LNCAP (cell line): Measurements from ENCODE around the gene BLNK.

ENCODE experiments used
- CTCF ChIP-seq: fragments of 450-650 bp; IDR thresholded peaks from 2 replicates; pipeline ENCODE4 v1.5.1; 2017; ENCODE audit warnings: mild to moderate bottlenecking

The BLNK gene

DNA sequence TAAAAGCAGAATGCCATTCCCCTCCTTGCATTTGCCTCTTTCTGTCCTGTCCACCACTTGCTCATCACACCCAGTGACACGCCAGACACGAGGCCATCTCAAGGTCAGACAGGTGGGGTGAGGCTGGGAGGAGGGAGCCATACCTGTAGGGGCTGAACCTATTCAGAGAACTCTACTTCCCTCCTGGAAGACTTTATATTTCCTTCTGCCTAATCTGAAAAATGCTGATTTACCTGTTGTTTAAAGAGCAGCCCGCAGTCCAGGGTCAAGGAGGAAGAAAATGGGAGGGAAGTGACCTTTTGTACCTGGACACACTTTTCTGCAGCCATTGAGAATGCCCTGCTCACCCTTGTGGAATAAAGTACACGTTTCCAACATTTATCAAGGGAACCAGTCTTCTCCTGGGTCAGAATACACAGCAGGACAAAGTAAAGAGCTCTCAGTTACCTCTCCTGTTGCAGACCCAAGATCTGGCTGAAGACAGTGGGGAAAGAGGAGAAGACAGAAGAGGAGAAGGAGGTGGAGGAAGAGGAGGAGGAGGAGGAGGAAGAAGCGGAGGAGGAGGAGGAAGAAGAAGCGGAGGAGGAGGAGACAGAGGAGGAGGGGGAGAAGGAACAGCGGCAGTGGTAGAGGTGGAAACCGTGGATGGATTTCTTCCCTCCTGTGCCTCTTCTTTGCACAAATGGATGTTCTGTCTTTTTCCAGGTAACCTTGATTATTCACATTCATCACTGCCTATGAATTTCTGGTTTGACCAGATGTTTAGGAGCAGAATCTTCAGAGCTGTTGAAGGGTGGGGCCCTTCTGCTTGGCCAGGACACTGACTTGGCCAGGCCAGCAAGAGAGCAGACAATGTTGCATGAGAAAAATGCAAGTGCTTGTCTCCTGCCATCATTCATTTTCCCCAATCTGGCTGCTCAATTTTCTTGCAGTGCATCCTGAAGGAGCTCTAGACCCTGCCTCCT, 1.2 kb upstream of the BLNK start:
- TF ChIP-seq CTCF, result no peak

- no peak for TF ChIP-seq CTCF
Observed at GRCh38 chr10:96270571-96270970, 798 bp downstream of the BLNK start.

DNA sequence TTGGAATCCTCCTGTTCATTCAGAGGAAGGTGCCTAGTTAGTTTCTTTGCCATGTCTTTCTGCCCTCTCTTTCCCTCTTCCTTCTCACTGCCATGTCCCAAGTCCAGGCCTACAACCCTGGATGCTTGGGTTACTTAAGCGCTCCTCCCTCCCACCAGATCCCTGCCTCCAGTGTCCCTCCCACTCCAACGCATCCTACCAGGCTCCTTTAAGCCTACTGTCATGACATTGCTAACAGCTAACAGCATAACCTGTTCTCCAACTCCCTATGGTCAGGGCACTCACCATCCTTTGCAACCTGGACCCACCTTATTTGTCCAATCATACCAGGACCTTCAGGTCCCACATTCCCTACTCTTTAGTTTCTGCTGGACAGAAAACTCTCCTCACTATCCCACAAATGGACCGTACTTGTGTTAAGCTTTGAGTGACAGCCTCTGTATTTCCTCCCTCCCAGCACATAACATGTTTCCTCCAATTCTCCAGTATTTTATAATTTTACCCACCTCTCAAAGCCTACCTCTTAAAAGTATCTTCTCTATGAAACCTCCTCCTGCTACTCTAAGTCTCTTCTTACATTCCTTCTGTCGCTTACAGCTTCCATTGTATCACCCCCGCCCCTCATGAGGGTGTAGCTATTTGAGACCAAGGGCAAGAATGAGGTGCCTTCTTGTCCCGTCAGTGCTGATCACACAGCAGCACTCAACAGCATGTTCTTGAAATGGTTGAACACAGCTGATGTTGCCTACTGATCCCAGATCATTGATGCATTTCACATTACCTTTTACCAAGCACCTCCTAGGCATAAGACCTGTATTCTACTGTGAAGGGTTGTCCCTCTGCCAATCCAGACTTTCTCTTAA, 1.7 kb downstream of the BLNK start:
- TF ChIP-seq CTCF, result no peak

GRCh38 chr10:96268341-96268909, 2.9 kb downstream of the BLNK start:
- no peak for TF ChIP-seq CTCF

DNA sequence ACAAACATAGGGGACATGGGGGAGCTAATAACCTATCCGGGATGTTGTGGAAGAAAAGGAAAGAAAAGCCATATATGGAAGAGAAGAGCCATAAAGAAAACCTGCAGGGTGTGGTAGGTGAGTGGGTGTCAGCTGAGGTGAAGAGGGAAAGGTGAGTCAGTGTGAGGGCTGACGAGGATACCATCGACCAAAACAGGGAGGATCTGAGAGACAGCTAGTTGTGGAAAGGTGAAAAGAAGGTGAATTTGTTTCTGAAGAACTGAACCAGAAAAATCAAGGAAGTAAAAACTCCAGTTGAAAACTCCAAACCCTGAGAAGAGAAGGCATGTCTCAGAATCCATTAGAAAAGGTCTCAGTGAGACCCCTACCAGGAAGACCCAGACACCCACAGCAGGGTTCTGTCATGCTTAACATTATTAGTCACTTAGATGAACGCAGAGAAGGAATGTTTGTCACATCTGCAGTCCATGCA, 4.1 kb downstream of the BLNK start:
- no peak for TF ChIP-seq CTCF

- no peak for TF ChIP-seq CTCF
Observed at GRCh38 chr10:96266118-96266770, 5.1 kb downstream of the BLNK start.

DNA sequence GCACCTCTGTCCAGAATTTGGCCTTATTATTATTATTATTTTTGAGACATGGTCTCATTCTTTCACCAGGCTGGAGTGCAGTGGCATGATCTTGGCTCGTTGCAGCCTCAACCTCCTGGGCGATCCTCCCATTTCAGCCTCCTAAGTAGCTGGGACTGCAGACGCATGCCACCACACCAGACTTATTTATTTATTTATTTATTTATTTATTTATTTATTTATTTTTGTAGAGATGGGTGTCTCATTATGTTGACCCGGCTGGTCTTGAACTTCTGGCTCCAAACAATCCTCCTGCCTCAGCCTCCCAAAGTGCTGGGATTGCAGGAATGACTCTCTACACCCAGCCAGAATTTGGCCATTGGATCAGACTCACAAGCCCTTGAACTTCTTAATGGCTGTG, 6.4 kb downstream of the BLNK start:
- TF ChIP-seq CTCF, result no peak
